H9 (cell line): Measurements from ENCODE around the gene EFCAB12. TPM values are rescaled to one million over a fixed set of nuclear protein-coding genes. Genes with fewer than 3 reads are reported as not detected.

ENCODE experiments used
- DNase-seq: peaks from one replicate; pipeline ENCODE4 v3.0.0-alpha.2; 2017
- H2AFZ ChIP-seq: one replicate; pipeline ENCODE4 v1.6.1; 2013; ENCODE audit warnings: mild to moderate bottlenecking, low read length, control low read depth, moderate library complexity
- H2AK5ac ChIP-seq: 2 replicates; pipeline ENCODE4 v1.6.1; 2013; ENCODE audit warnings: low read length, control low read depth, mixed read lengths; ENCODE audit not compliant: insufficient read length
- H2BK120ac ChIP-seq: one replicate; pipeline ENCODE4 v1.6.1; 2013; ENCODE audit warnings: low read depth, mild to moderate bottlenecking, low read length, control low read depth, inconsistent platforms; ENCODE audit not compliant: poor library complexity, severe bottlenecking
- H2BK12ac ChIP-seq: 2 replicates; pipeline ENCODE4 v1.6.1; 2013; ENCODE audit warnings: low read length, control low read depth, mixed read lengths, low read depth; ENCODE audit not compliant: insufficient read length
- H2BK15ac ChIP-seq: 2 replicates; pipeline ENCODE4 v1.6.1; 2013; ENCODE audit warnings: low read depth, low read length, control low read depth
- H2BK20ac ChIP-seq: one replicate; pipeline ENCODE4 v1.6.1; 2013; ENCODE audit warnings: low read depth, mild to moderate bottlenecking, low read length, control low read depth, inconsistent platforms; ENCODE audit not compliant: poor library complexity, severe bottlenecking
- H2BK5ac ChIP-seq: 2 replicates; pipeline ENCODE4 v1.6.1; 2013; ENCODE audit warnings: low read length, control low read depth, mixed read lengths; ENCODE audit not compliant: insufficient read length
- H3K14ac ChIP-seq: 2 replicates; pipeline ENCODE4 v1.6.1; 2013; ENCODE audit warnings: low read length, control low read depth; ENCODE audit not compliant: insufficient read depth
- H3K18ac ChIP-seq: 2 replicates; pipeline ENCODE4 v1.6.1; 2013; ENCODE audit warnings: low read depth, mild to moderate bottlenecking, mixed read lengths, low read length, control low read depth; ENCODE audit not compliant: insufficient read length
- H3K23ac ChIP-seq: 2 replicates; pipeline ENCODE4 v1.6.1; 2013; ENCODE audit warnings: low read length, control low read depth, mixed read lengths, low read depth; ENCODE audit not compliant: insufficient read length
- H3K23me2 ChIP-seq: 2 replicates; pipeline ENCODE4 v1.6.1; 2013; ENCODE audit warnings: low read depth, mild to moderate bottlenecking, mixed read lengths, low read length, control low read depth; ENCODE audit not compliant: insufficient read length, poor library complexity, severe bottlenecking
- H3K27ac ChIP-seq: 2 replicates; pipeline ENCODE4 v1.5.1; 2013; ENCODE audit warnings: low read length, control low read depth, mixed read lengths, low read depth; ENCODE audit not compliant: insufficient read length
- H3K27me3 ChIP-seq: 2 replicates; pipeline ENCODE4 v1.6.1; 2013; ENCODE audit warnings: low read length, control low read depth, inconsistent platforms; ENCODE audit not compliant: insufficient read depth
- H3K4ac ChIP-seq: 2 replicates; pipeline ENCODE4 v1.6.1; 2013; ENCODE audit warnings: low read depth, mild to moderate bottlenecking, control low read depth, inconsistent platforms, low read length, moderate library complexity
- H3K4me1 ChIP-seq: 2 replicates; pipeline ENCODE4 v1.6.1; 2013; ENCODE audit warnings: low read length, control low read depth, inconsistent platforms; ENCODE audit not compliant: insufficient read depth
- H3K4me2 ChIP-seq: 2 replicates; pipeline ENCODE4 v1.6.1; 2013; ENCODE audit warnings: low read length, control low read depth, mixed read lengths; ENCODE audit not compliant: insufficient read length, insufficient read depth
- H3K56ac ChIP-seq: 2 replicates; pipeline ENCODE4 v1.6.1; 2013; ENCODE audit warnings: low read depth, mild to moderate bottlenecking, mixed read lengths, low read length, control low read depth; ENCODE audit not compliant: insufficient read length
- H3K79me1 ChIP-seq: 2 replicates; pipeline ENCODE4 v1.6.1; 2013; ENCODE audit warnings: low read depth, mild to moderate bottlenecking, moderate library complexity, low read length, control low read depth, inconsistent platforms; ENCODE audit not compliant: insufficient read depth, poor library complexity, severe bottlenecking
- H3K79me2 ChIP-seq: 2 replicates; pipeline ENCODE4 v1.6.1; 2013; ENCODE audit warnings: low read length, control low read depth, inconsistent platforms; ENCODE audit not compliant: insufficient read depth
- H3K9ac ChIP-seq: 2 replicates; pipeline ENCODE4 v1.6.1; 2013; ENCODE audit warnings: low read length, control low read depth, mixed read lengths; ENCODE audit not compliant: insufficient read length; ENCODE audit errors: extremely low read depth
- H3K9me3 ChIP-seq: one replicate; pipeline ENCODE4 v1.6.1; 2013; ENCODE audit warnings: low read depth, low read length, inconsistent platforms; ENCODE audit not compliant: control insufficient read depth
- H3T11ph ChIP-seq: one replicate; pipeline ENCODE4 v1.6.1; 2013; ENCODE audit warnings: mild to moderate bottlenecking, low read length, control low read depth, inconsistent platforms
- H4K20me1 ChIP-seq: one replicate; pipeline ENCODE4 v1.6.1; 2013; ENCODE audit not compliant: control insufficient read depth, insufficient read length, insufficient read depth
- H4K5ac ChIP-seq: 2 replicates; pipeline ENCODE4 v1.6.1; 2013; ENCODE audit warnings: low read depth, mild to moderate bottlenecking, mixed read lengths, low read length, control low read depth; ENCODE audit not compliant: insufficient read length
- H4K8ac ChIP-seq: replicated peaks from 2 replicates; pipeline ENCODE4 v1.6.1; 2013; ENCODE audit warnings: low read length, control low read depth, mixed read lengths, low read depth; ENCODE audit not compliant: insufficient read length
- H4K91ac ChIP-seq: 2 replicates; pipeline ENCODE4 v1.6.1; 2013; ENCODE audit warnings: low read depth, mild to moderate bottlenecking, moderate library complexity, mixed read lengths, low read length, control low read depth; ENCODE audit not compliant: insufficient read length
- H3K27ac Mint-ChIP-seq, 3 experiments: 2 replicates in 2 of 3; 3 replicates in 1 of 3; pipeline ENCODE4 v1.8.0; 2020 to 2021; ENCODE audit warnings: mixed read lengths in 3 of 3, mild to moderate bottlenecking in 1 of 3, moderate library complexity in 1 of 3
- H3K27me3 Mint-ChIP-seq: 2 replicates; pipeline ENCODE4 v1.8.0; 2021; ENCODE audit warnings: low read depth, mild to moderate bottlenecking, moderate library complexity, mixed read lengths
- H3K36me3 Mint-ChIP-seq, 3 experiments: 2 replicates in 2 of 3; 3 replicates in 1 of 3; pipeline ENCODE4 v1.8.0; 2020 to 2021; ENCODE audit warnings: low read depth in 3 of 3, mixed read lengths in 3 of 3; ENCODE audit not compliant: insufficient read depth in 1 of 3
- H3K4me1 Mint-ChIP-seq, 2 experiments: 2 replicates each; pipeline ENCODE4 v1.8.0; 2020; ENCODE audit warnings: mixed read lengths in 2 of 2
- H3K4me3 Mint-ChIP-seq, 2 experiments: 2 replicates in 1 of 2; 3 replicates in 1 of 2; pipeline ENCODE4 v1.8.0; 2020 to 2021; ENCODE audit warnings: mild to moderate bottlenecking in 2 of 2, mixed read lengths in 2 of 2, moderate library complexity in 1 of 2
- H3K9me3 Mint-ChIP-seq, 2 experiments: 2 replicates in 1 of 2; 3 replicates in 1 of 2; pipeline ENCODE4 v1.8.0; 2020; ENCODE audit warnings: mild to moderate bottlenecking in 2 of 2, mixed read lengths in 2 of 2, moderate library complexity in 1 of 2
- CTCF ChIP-seq: fragments of 200-600 bp; sonication (generic); conservative IDR thresholded peaks from 3 replicates; pipeline ENCODE4 v1.8.0; 2021; ENCODE audit warnings: antibody characterized with exemption, mild to moderate bottlenecking
- WGBS: extraction: QIAGEN DNeasy Blood & Tissue Kit; methylation state at CpG from one replicate; pipeline ENCODE4 v1.1.7; 2013; ENCODE audit warnings: missing lambda C conversion rate, low lambda C conversion rate, mixed read lengths; ENCODE audit not compliant: insufficient read length; ENCODE audit errors: extremely low coverage; 5-methylcytosine and 5-hydroxymethylcytosine counted together
- total RNA-seq: library from RNA; stranded (reverse); gene quantifications from 2 replicates; pipeline ENCODE4 v1.2.1, GENCODE V29; 2021

Gene EFCAB12
- total RNA-seq, 1 experiment from 2014 or later, result 0.28 TPM

- no peaks in the 10 kb centered on the region for H3K4me1 Mint-ChIP-seq
- Histone ChIP-seq H3K79me2 (no peaks in the 10 kb centered on the region), H3T11ph (no peak overlapping the region), H3K4ac (no peak overlapping the region), H3K18ac (no peak overlapping the region), H3K27ac (no peak overlapping the region), H4K8ac (no peak overlapping the region), H3K4me2 (no peak overlapping the region), H3K9me3 (no peaks in the 10 kb centered on the region), H2BK5ac (no peak overlapping the region), H2BK120ac (no peak overlapping the region), H3K9ac (no peak overlapping the region), H4K91ac (no peak overlapping the region), H3K23me2 (no peaks in the 10 kb centered on the region), H3K56ac (no peak overlapping the region), H4K20me1 (no peaks in the 10 kb centered on the region), H3K79me1 (no peaks in the 10 kb centered on the region), H2AK5ac (no peak overlapping the region), H2BK15ac (no peak overlapping the region), H3K14ac (no peak overlapping the region), H3K4me1 (no peaks in the 10 kb centered on the region), H2BK20ac (no peak overlapping the region), H2BK12ac (no peak overlapping the region), H2AFZ (no peak overlapping the region), H3K23ac (no peak overlapping the region), H3K27me3 (no peaks in the 10 kb centered on the region), H4K5ac (no peak overlapping the region)
- H3K4me3 Mint-ChIP-seq, result no peak overlapping the region
- DNase-seq, result no peak
- WGBS, result no CpG with 5 or more reads among the region's 2 CpGs
- H3K27ac Mint-ChIP-seq, result no peak overlapping the region
- H3K27me3 Mint-ChIP-seq, result no peaks in the 10 kb centered on the region
- peaks cover 2 to 10% (median 10%) of the 10 kb centered on the region in 3 experiments; a peak in 5 of 7 replicates for H3K36me3 Mint-ChIP-seq
- TF ChIP-seq CTCF, result no peak
- H3K9me3 Mint-ChIP-seq, result no peaks in the 10 kb centered on the region
Observed at GRCh38 chr3:129469026-129469425, 40.6 kb upstream of the EFCAB12 start.
